Retina (tissue), 1 donor: ENCODE data around the gene KRT3.
"Not testable (repeated sequence)": the region's sequence is repeated elsewhere in the genome, so short reads cannot be mapped to it uniquely, and the experiment has no call there.

Source experiments
- DNase-seq: peaks from one replicate; pipeline ENCODE4 v3.0.0-alpha.2; 2016

The KRT3 gene

GRCh38 chr12:52777566-52777965, 18.4 kb downstream of the KRT3 start:
- DNase-seq, result no peak

GRCh38 chr12:52776913-52777395, 19.0 kb downstream of the KRT3 start, which contains the start of gene KRT76:
Gene KRT76 (minus strand): TSS chr12:52777345. CDS start chr12:52777291, 54 bp downstream.
- DNase-seq, result no peak

GRCh38 chr12:52776435-52776834, 19.5 kb downstream of the KRT3 start:
- DNase-seq, result no peak

- no peak for DNase-seq
Observed at GRCh38 chr12:52774629-52775250, 21.2 kb downstream of the KRT3 start.

- no peak for DNase-seq
Observed at GRCh38 chr12:52772772-52773171, 23.1 kb downstream of the KRT3 start.

- DNase-seq, result no peak
Observed at GRCh38 chr12:52772188-52772587, 23.7 kb downstream of the KRT3 start.

GRCh38 chr12:52771505-52771904, 24.4 kb downstream of the KRT3 start:
- DNase-seq, result no peak

GRCh38 chr12:52771088-52771487, 24.8 kb downstream of the KRT3 start:
- no peak for DNase-seq

- DNase-seq, result no peak
Observed at GRCh38 chr12:52769946-52770345, 26.0 kb downstream of the KRT3 start.

- no peak for DNase-seq
Observed at GRCh38 chr12:52769354-52769753, 26.6 kb downstream of the KRT3 start.

GRCh38 chr12:52768479-52769200, 27.3 kb downstream of the KRT3 start:
- no peak for DNase-seq

GRCh38 chr12:52767427-52767826, 28.5 kb downstream of the KRT3 start:
- DNase-seq, result no peak

- no peak for DNase-seq
Observed at GRCh38 chr12:52767020-52767379, 28.9 kb downstream of the KRT3 start.

GRCh38 chr12:52766351-52767019, 29.4 kb downstream of the KRT3 start:
- DNase-seq, result no peak

- DNase-seq, result no peak
Observed at GRCh38 chr12:52765702-52766101, 30.2 kb downstream of the KRT3 start.

- DNase-seq, result no peak
Observed at GRCh38 chr12:52763991-52764390, 31.9 kb downstream of the KRT3 start.

- DNase-seq, result no peak
Observed at GRCh38 chr12:52763036-52763659, 32.8 kb downstream of the KRT3 start.

- DNase-seq, result no peak
Observed at GRCh38 chr12:52761802-52762201, 34.1 kb downstream of the KRT3 start.

- not testable (repeated sequence) for DNase-seq
Observed at GRCh38 chr12:52761218-52761617, 34.7 kb downstream of the KRT3 start.

GRCh38 chr12:52760623-52761022, 35.3 kb downstream of the KRT3 start:
- no peak for DNase-seq

GRCh38 chr12:52759695-52760094, 36.2 kb downstream of the KRT3 start:
- DNase-seq, result no peak

GRCh38 chr12:52759218-52759617, 36.7 kb downstream of the KRT3 start:
- no peak for DNase-seq

GRCh38 chr12:52757449-52758176, 38.3 kb downstream of the KRT3 start:
- DNase-seq, result no peak
